K562 (cell line): ENCODE data around the gene LSM4. TPM values are rescaled to one million over a fixed set of nuclear protein-coding genes. Genes with fewer than 3 reads are reported as not detected.

Source experiments
- E2F1 ChIP-seq: sonication (generic); formaldehyde crosslinking; IDR thresholded peaks from 2 replicates; pipeline ENCODE4 v1.8.1; 2023; ENCODE audit warnings: mild to moderate bottlenecking, missing genetic modification reagents, moderate library complexity
- E2F8 ChIP-seq: fragments of 450-650 bp; IDR thresholded peaks from 2 replicates; pipeline ENCODE4 v1.7.1; 2018; ENCODE audit warnings: mild to moderate bottlenecking, low read depth; ENCODE audit not compliant: partially characterized antibody
- GTF2F1 ChIP-seq: IDR thresholded peaks from 2 replicates; pipeline ENCODE4 v1.6.1; 2011; ENCODE audit warnings: low read depth, low read length, improper control_type of control experiment
- PYGO2 ChIP-seq: fragments of 450-650 bp; IDR thresholded peaks from 2 replicates; pipeline ENCODE4 v1.6.1; 2016; ENCODE audit warnings: mild to moderate bottlenecking, missing genetic modification characterization, moderate library complexity, missing compliant biosample characterization
- TAF7 ChIP-seq: fragments of 450-650 bp; IDR thresholded peaks from 2 replicates; pipeline ENCODE4 v1.6.1; 2016; ENCODE audit warnings: missing genetic modification characterization, missing compliant biosample characterization
- ZFP36 ChIP-seq: fragments of 150-350 bp; IDR thresholded peaks from 2 replicates; pipeline ENCODE4 v1.6.1; 2018; ENCODE audit warnings: low read length, low read depth; ENCODE audit not compliant: partially characterized antibody
- ZNF23 ChIP-seq: fragments of 250-450 bp; sonication (Bioruptor Pico); IDR thresholded peaks from 2 replicates; pipeline ENCODE4 v1.4.0; 2020; ENCODE audit warnings: mild to moderate bottlenecking
- ZNF589 ChIP-seq: fragments of 200-800 bp; sonication (Bioruptor generic); IDR thresholded peaks from 2 replicates; pipeline ENCODE4 v1.6.1; 2016; ENCODE audit warnings: low read depth, missing genetic modification characterization, missing compliant biosample characterization
- polyA plus RNA-seq, 8 experiments: library from polyadenylated mRNA; depleted of rRNA in 4 of 8; stranded (reverse) in 5 of 8; unstranded in 3 of 8; fragments of >200 nt; fragmentation: Nextera tagmentation in 2 of 8; fragmentation: Illumina TruSeq in 1 of 8; extraction: Ambion mirVana in 2 of 8; extraction: Trizol in 1 of 8; gene quantifications; 2 replicates each; pipeline versions ENCODE4 v1.2.1 to v1.2.3, GENCODE V29; 2011 to 2014; ENCODE audit warnings: inconsistent platforms in 1 of 8, missing spikeins in 1 of 8
- total RNA-seq, 7 experiments: library from RNA; depleted of rRNA in 6 of 7; stranded (reverse); fragments of >200 nt in 6 of 7; fragmentation: Illumina TruSeq in 2 of 7; extraction: Trizol in 2 of 7; gene quantifications; 2 replicates each; pipeline versions ENCODE4 v1.2.1 to v1.2.3, GENCODE V29; 2011 to 2021; ENCODE audit warnings: low replicate concordance in 1 of 7
- TF ChIP-seq, protein P1 (sequence below), 2 experiments: fragments of 450-650 bp; IDR thresholded peaks; 2 replicates each; pipeline ENCODE4 v1.6.1; 2016; ENCODE audit warnings: mild to moderate bottlenecking in 2 of 2, borderline replicate concordance in 1 of 2, low read depth in 1 of 2, moderate library complexity in 1 of 2
- TF ChIP-seq, protein P2 (sequence below), 2 experiments: fragments of 150-350 bp in 1 of 2; IDR thresholded peaks; 2 replicates each; pipeline ENCODE4 v1.6.1; 2012 to 2016; ENCODE audit warnings: low read depth in 2 of 2, low read length in 2 of 2, mild to moderate bottlenecking in 1 of 2, moderate library complexity in 1 of 2

Gene LSM4
- total and polyA plus RNA-seq, 9 of the 15 experiments (the other 6 are each of a cell fraction or from before 2014, with no cell fraction given), result 11.9 to 763 (median 202) TPM

- TF ChIP-seq ZNF589 (CRISPR knock-in tag) (no peak; the same call in 1 of the 2 replicates), E2F8 (peak; percentile 26), ZFP36 (no peak), GTF2F1 (no peak), ZNF23 (CRISPR knock-in tag) (no peak), E2F1 (CRISPR knock-in tag) (no peak), TAF7 (tag) (no peak), PYGO2 (tag) (no peak)
- TF ChIP-seq, protein P1, sequence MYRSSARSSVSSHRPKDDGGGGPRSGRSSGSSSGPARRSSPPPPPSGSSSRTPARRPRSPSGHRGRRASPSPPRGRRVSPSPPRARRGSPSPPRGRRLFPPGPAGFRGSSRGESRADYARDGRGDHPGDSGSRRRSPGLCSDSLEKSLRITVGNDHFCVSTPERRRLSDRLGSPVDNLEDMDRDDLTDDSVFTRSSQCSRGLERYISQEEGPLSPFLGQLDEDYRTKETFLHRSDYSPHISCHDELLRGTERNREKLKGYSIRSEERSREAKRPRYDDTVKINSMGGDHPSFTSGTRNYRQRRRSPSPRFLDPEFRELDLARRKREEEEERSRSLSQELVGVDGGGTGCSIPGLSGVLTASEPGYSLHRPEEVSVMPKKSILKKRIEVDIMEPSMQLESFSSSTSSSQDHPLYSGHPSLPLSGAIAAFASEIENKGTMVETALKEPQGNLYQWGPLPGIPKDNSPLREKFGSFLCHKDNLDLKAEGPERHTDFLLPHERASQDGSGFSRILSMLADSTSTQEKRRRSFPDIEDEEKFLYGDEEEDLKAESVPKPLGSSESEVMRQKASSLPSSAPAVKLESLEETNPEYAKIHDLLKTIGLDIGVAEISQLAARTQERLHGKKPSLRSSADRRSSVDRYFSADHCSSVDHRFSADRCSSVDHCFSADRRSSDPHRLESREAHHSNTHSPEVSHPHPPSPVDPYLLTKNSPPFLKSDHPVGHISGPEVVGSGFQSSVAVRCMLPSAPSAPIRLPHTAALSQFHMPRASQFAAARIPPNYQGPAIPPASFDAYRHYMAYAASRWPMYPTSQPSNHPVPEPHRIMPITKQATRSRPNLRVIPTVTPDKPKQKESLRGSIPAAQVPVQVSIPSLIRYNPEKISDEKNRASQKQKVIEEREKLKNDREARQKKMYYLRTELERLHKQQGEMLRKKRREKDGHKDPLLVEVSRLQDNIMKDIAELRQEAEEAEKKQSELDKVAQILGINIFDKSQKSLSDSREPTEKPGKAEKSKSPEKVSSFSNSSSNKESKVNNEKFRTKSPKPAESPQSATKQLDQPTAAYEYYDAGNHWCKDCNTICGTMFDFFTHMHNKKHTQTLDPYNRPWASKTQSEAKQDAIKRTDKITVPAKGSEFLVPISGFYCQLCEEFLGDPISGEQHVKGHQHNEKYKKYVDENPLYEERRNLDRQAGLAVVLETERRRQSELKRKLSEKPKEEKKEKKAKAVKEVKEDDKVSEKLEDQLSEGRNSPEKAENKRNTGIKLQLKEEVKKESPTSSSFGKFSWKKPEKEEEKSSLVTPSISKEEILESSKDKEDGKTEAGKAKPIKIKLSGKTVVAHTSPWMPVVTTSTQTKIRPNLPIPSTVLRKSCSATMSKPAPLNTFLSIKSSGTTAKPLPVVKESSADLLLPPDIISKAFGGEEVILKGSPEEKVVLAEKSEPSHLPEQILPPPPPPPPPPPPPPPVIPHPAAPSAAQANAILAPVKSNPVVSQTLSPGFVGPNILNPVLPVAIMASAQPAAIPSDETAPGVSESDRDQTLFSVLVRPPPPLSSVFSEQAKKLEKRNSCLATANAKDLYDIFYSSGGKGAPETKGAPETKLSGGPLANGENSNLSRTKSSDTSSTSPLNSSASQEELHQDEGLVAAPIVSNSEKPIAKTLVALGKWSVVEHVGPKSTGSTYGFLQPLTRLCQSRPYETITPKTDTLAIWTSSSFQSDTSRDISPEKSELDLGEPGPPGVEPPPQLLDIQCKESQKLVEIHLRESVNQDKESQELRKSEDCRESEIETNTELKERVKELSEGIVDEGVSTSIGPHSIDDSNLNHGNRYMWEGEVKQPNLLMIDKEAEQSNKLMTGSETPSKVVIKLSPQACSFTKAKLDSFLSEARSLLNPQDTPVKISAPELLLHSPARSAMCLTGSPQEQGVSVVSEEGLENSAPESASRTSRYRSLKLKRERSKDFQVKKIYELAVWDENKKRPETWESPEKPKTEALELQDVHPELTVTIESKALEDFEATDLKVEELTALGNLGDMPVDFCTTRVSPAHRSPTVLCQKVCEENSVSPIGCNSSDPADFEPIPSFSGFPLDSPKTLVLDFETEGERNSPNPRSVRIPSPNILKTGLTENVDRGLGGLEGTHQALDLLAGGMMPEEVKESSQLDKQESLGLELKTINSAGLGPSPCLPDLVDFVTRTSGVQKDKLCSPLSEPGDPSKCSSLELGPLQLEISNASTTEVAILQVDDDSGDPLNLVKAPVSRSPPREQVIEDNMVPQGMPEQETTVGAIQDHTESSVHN (IDR thresholded peaks at IDR 0.05; ENCODE audit: borderline replicate concordance in 1 of 2, low read depth in 1 of 2), result no peak
- TF ChIP-seq, protein P2, sequence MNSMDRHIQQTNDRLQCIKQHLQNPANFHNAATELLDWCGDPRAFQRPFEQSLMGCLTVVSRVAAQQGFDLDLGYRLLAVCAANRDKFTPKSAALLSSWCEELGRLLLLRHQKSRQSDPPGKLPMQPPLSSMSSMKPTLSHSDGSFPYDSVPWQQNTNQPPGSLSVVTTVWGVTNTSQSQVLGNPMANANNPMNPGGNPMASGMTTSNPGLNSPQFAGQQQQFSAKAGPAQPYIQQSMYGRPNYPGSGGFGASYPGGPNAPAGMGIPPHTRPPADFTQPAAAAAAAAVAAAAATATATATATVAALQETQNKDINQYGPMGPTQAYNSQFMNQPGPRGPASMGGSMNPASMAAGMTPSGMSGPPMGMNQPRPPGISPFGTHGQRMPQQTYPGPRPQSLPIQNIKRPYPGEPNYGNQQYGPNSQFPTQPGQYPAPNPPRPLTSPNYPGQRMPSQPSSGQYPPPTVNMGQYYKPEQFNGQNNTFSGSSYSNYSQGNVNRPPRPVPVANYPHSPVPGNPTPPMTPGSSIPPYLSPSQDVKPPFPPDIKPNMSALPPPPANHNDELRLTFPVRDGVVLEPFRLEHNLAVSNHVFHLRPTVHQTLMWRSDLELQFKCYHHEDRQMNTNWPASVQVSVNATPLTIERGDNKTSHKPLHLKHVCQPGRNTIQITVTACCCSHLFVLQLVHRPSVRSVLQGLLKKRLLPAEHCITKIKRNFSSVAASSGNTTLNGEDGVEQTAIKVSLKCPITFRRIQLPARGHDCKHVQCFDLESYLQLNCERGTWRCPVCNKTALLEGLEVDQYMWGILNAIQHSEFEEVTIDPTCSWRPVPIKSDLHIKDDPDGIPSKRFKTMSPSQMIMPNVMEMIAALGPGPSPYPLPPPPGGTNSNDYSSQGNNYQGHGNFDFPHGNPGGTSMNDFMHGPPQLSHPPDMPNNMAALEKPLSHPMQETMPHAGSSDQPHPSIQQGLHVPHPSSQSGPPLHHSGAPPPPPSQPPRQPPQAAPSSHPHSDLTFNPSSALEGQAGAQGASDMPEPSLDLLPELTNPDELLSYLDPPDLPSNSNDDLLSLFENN (IDR thresholded peaks at IDR 0.05; ENCODE audit: low read depth in 2 of 2, low read length in 2 of 2), result no peak
Measured at GRCh38 chr19:18282021-18282787, 40.7 kb downstream of the LSM4 start (continued).
